Measurements from ENCODE around the gene SMIM29. TPM values are rescaled to one million over a fixed set of nuclear protein-coding genes. Genes with fewer than 3 reads are reported as not detected.

Gene SMIM29
- total RNA-seq, 1 experiment from 2014 or later = 25.1 TPM

DNA sequence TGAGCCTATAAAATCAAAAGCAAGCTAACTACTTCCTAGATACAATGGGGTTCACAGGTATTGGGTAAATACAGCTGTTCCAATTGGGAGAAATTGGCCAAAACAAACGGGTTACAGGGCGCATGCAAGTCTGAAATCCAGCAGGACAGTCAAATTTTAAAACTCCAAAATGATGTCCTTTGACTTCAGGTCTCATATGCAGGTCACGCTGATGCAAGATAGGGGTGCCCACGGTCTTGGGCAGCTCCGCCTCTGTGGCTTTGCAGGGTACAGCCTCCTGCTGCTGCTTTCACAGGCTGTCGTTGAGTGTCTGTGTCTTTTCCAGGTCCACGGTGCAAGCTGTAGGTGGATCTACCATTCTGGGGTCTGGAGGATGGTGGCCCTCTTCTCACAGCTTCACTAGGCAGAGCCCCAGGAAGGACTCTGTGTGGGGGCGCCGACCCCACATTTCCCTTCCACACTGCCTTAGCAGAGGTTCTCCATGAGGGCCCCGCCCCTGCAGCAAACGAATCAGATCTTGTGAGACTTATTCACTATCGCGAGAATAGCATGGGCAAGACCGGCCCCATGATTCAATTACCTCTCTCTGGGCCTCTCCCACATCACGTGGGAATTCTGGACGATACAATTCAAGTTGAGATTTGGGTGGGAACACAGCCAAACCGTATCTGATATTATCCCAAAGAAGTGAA is 11.9 kb upstream of the SMIM29 start:
- H3K36me3 ChIP-seq (ENCODE audit: control insufficient read depth in 1 of 2, insufficient read depth in 2 of 2, low read length in 2 of 2) = no peaks in the 10 kb centered on the region
- ATAC-seq (no peak), DNase-seq (ENCODE audit: low read depth, low spot score) (no peak)
- H3K9me3 ChIP-seq (ENCODE audit: control insufficient read depth in 1 of 2, insufficient read depth in 1 of 2, low read depth in 1 of 2, low read length in 2 of 2) = no peaks in the 10 kb centered on the region
- CTCF ChIA-PET = no interaction called here
- H2AFZ ChIP-seq (ENCODE audit: low read depth, low read length, poor library complexity, severe bottlenecking) = no peak overlapping the region
- H3K4me3 ChIP-seq (replicated peaks in 1 of 2; ENCODE audit: low read depth in 1 of 2, low read length in 2 of 2) = no peak overlapping the region
- no peaks in the 10 kb centered on the region for H3K27me3 ChIP-seq (ENCODE audit: insufficient read depth, low read length)
- POLR2A ChIA-PET = no interaction called here
- no peak overlapping the region for H3K27ac ChIP-seq (ENCODE audit: low read depth, low read length)
- intact Hi-C loops (cut with micrococcal nuclease) = no loop called here
- TF ChIP-seq ZNF274 (IDR thresholded peaks at IDR 0.05; ENCODE audit: low read depth, low read length) (no peak), ELF1 (IDR thresholded peaks at IDR 0.05; ENCODE audit: borderline replicate concordance, low read depth) (no peak), CEBPB (IDR thresholded peaks at IDR 0.05; ENCODE audit: low read depth) (no peak), ZFX (IDR thresholded peaks at IDR 0.05) (no peak), CBX3 (IDR thresholded peaks at IDR 0.05; ENCODE audit: low read depth) (no peak), RAD21 (IDR thresholded peaks at IDR 0.05; ENCODE audit: low read depth) (no peak), EZH2 (IDR thresholded peaks at IDR 0.05) (no peak)
- TF ChIP-seq, protein P1, sequence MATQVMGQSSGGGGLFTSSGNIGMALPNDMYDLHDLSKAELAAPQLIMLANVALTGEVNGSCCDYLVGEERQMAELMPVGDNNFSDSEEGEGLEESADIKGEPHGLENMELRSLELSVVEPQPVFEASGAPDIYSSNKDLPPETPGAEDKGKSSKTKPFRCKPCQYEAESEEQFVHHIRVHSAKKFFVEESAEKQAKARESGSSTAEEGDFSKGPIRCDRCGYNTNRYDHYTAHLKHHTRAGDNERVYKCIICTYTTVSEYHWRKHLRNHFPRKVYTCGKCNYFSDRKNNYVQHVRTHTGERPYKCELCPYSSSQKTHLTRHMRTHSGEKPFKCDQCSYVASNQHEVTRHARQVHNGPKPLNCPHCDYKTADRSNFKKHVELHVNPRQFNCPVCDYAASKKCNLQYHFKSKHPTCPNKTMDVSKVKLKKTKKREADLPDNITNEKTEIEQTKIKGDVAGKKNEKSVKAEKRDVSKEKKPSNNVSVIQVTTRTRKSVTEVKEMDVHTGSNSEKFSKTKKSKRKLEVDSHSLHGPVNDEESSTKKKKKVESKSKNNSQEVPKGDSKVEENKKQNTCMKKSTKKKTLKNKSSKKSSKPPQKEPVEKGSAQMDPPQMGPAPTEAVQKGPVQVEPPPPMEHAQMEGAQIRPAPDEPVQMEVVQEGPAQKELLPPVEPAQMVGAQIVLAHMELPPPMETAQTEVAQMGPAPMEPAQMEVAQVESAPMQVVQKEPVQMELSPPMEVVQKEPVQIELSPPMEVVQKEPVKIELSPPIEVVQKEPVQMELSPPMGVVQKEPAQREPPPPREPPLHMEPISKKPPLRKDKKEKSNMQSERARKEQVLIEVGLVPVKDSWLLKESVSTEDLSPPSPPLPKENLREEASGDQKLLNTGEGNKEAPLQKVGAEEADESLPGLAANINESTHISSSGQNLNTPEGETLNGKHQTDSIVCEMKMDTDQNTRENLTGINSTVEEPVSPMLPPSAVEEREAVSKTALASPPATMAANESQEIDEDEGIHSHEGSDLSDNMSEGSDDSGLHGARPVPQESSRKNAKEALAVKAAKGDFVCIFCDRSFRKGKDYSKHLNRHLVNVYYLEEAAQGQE (IDR thresholded peaks at IDR 0.05; ENCODE audit: low read depth) = no peak
- TF ChIP-seq, protein P2, sequence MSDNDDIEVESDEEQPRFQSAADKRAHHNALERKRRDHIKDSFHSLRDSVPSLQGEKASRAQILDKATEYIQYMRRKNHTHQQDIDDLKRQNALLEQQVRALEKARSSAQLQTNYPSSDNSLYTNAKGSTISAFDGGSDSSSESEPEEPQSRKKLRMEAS (IDR thresholded peaks at IDR 0.05) = no peak
- no peak overlapping the region for H3K9ac ChIP-seq (ENCODE audit: low read length)
- H4K20me1 ChIP-seq (ENCODE audit: insufficient read depth) = no peaks in the 10 kb centered on the region
- H3K9me2 ChIP-seq (ENCODE audit: insufficient read depth) = no peaks in the 10 kb centered on the region
- no peak overlapping the region for H3K4me2 ChIP-seq (ENCODE audit: low read length)
- H3K4me1 ChIP-seq (ENCODE audit: control insufficient read depth in 1 of 2, insufficient read depth in 2 of 2, low read length in 2 of 2) = no peaks in the 10 kb centered on the region
- RAD21 ChIA-PET (ENCODE audit: low non-redundant PET in 1 of 2, low total read pairs in 2 of 2, uncharacterized antibody in 2 of 2, unreplicated experiment in 2 of 2) = no interaction called here
- no TSS peak for BruUV-seq (replicated peaks)
- H3K79me2 ChIP-seq (ENCODE audit: insufficient read depth, low read length) = no peaks in the 10 kb centered on the region
